NCI-H2171 (cell line): ENCODE measurements around the gene APCS.

Experiments
- DNase-seq: peaks from one replicate; lab custom pipeline; 2025; lab: John Stamatoyannopoulos, UW

The APCS gene, protein sequence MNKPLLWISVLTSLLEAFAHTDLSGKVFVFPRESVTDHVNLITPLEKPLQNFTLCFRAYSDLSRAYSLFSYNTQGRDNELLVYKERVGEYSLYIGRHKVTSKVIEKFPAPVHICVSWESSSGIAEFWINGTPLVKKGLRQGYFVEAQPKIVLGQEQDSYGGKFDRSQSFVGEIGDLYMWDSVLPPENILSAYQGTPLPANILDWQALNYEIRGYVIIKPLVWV

DNA sequence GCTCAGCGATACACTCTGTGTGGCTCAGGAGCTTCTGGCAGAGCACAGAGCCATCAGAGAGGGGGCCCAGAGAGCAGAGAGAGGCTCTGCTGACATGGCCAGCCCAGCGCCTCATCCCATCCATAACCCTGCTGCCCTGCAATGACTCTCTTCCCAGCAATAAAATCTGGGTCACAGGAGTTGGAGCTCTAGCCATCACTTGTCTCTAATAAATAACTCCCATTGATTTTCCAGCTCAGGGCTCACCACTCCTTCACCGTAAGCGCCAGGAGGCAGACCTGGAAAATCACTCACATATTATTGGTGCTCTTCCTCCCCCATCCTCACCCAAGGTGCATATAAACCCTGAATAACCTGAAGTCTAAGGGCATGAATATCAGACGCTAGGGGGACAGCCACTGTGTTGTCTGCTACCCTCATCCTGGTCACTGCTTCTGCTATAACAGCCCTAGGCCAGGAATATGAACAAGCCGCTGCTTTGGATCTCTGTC lies at the start of gene APCS:
APCS (plus strand) TSS at position 366 of the 491 bp plus-strand sequence; CDS start at position 462, 96 bp downstream.
- no peak for DNase-seq

DNA sequence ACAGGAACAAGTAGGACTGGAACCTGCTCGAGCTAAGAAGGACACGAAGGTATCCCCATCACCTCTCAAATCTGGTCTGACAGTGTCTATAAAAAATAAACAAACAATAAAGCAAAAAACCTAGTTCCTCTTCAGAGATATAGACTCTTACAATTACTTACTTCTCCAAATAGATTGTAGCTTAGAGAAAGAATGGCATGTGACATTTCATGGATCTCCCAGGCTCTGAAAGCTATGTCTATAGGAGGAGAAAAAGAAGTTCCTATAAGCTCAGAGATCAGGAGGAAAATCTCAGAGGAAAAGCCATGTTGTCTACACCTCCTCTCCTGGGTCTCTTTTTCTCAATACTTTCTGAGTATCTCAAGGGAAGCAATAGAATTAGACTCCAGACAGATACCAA lies 39.5 kb upstream of the APCS start:
- DNase-seq: no peak

DNA sequence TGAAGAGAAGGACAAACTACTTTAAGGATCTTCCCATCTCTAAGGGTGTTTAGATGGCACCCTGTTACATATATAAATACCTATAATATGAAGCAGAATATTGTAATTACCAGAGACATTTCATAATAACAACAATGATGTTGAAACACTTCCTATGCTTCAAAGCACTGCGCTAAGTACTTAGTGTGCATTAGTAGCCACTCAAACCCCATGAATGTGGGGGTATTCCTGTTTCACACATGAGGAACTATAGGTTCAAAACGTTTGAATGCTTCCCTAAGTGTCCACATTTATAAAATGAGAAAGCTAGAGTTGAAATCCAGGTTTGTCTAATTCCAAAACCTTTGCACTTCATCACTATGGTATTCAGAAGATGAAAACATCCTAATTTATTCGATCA lies 33.4 kb upstream of the APCS start:
- no peak for DNase-seq

DNA sequence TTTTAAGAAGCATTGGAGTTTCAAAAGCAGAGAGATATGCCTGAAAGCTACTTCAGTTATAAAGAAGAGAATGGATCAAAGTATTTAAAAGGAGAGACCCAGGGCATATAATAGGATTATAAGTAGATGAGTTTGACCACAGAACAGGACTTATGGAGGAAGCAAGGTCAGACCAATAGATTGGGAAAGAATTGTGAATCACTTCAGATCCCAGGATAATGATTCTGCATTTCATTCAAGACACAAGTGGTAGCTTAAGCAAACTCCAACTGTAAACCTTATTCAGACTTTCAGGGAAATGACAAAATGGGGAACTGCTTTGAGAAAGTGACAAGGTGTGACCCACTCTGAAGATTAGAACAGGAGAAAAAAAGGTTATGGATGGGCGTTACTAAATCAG lies 32.9 kb upstream of the APCS start:
- no peak for DNase-seq

DNA sequence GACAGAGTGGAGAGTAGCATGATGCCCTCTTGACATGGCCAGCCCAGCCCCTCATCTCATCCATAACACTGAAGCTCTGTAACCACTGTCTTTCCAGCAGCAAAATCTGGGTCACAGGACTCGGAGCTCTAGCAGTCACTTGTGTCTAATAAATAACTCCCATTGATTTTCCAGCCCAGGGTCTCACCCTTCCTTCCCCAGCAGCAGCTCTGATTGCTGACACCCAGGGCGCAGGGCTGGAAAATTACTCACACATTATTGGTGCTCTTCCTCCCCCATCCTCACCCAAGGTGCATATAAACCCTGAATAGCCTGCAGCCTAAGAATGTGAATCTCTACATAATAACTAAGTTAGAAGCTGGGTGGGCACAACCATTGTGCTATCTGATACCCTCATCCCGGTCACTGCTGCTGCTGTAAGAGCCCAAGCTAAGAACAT lies 30.7 kb upstream of the APCS start:
- no peak for DNase-seq

DNA sequence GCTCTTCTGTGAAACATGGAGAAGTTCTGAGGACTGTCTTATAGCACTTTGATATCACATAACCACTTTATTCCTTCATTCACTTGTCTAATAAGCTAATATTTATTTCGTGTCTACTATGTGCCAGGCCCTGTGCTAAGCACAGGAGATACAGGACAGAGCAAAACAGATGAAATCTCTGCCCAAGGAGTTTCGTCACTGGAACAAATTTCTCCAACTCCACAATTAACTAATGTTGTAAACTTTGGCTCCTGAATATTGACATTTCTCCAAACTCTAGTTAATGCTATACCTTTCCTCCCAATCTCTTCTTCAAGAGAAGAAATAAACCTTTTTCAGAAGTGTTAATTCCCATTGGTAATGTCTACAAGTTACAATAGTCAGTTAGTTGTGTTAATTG lies 27.0 kb upstream of the APCS start:
- DNase-seq: no peak

DNA sequence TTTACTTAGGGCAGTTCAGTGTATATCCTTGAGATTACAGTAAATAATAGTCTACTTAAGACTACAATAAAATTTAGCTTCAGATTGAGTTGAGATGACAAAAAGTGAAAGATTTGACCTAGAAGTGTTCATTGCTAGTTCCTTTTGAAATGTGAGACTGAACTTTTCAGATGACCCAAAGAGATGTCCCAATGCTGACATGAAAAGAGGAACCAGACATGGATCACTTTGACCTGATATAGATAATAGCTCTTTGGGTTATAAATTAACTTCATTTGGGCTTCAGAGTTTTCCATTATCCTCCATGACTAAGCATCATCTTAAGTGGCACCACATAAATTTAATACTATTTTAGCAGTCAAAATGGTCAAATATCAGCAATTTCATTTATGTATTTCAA lies 26.1 kb upstream of the APCS start:
- no peak for DNase-seq

DNA sequence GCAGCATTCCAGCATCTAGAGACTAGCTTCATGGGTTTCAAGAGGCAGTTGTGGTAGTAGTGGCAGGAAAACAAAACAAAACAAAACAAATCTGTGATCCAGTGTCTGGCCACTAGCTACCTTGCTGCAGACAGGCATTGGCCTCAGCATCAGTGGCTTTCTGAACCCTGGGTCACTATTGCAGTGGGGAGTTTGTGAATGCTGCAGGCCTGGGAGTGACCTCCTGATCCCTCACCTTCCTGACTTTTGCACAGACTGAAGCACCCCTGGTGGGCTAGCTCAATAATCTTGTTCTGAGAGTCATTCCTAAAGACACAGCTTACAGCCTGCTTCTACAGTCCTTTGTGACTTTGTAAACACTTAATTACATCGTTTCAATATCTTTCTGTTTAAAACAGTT lies 24.9 kb upstream of the APCS start:
- DNase-seq: no peak

DNA sequence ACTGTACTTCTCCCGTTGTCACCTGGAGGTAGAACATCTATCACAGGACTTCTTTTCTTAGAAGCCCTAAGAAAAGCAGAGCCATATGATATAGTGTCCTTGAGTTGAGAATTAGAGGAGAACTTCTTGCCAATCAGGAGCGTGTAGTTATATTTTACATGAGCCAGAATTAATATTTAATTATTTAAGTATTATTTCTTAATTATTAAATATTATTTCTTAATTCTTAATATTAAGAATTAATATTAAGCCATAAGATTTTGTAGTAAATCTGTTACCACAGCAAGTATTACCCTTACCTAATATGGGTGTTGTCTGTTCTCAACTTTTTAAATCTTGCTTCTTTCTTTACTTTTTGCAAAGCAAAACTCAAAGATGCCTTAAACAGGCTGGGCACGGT lies 10.2 kb upstream of the APCS start:
- no peak for DNase-seq

DNA sequence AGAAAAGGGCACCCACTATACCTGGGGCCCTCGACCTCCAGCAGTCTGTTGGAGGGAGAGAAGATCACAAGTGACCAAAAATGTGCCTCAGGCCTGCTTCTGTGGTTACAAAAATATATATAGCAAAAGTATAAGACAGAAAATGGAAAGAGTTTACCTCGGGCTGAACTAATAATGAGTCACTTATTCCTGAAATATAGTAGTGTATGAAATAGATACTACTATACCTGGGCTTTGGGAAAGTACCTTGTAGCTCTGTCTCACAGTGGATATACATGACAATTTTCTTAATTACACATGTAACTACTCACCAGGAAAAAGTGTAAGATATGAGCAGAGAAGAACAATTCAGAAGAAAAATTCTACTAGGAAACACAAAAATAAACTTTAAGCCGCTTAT lies 7.3 kb upstream of the APCS start:
- no peak for DNase-seq

DNA sequence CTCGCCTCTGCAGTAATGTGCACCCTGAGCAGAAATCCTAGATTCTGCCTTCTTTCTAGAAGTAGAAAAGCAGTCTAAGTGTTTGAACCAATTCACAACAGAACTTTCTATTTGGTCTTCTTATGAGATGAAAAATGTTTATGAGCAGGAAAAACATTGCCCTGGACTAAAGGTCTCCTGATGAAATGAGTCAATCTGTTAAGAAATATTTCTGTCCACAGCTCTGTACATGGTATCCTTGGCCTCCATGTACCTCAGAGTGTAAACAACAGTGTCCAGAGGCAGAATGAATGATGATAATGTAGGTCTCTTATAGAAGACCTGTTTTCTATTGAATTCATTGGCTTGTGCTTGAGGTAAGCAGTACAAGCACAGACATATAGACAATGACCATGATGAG lies 6.2 kb upstream of the APCS start:
- DNase-seq: no peak

DNA sequence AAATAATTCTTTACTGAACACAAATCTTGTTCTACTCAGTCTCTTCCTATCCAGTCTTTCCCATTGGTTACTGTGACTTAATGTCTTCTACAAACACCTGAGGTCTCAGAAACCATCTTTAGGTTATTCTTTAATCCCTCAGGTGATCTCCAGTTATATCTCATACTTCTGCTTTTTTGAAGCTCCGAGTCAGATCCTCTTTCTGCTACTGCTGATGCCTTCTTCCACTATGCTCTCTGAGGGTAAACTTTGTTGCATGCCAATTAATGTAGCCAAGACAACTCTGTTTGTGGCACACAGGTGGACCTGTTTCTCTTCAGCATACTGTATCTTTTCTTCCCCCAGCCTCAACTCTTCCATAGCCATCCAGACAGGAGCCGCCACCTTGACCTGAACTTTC lies 3.1 kb upstream of the APCS start:
- no peak for DNase-seq

DNA sequence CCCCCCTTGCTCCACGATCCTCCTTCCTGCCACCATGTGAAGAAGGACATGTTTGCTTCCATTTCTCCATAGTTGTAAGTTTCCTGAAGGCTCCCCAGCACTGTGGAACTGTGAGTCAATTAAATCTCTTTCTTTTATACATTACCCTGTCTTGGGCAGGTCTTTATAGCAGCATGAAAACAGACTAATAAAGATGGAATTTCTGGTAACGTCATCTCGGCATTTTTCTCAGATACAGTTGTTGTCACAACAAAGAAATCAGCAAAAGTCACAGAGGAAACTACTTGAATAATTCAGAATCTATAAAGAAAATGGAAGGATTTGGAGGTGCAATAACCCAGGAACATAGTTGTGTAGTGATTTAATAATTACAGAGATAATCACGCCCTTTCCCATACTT lies 4.4 kb downstream of the APCS start:
- no peak for DNase-seq

DNA sequence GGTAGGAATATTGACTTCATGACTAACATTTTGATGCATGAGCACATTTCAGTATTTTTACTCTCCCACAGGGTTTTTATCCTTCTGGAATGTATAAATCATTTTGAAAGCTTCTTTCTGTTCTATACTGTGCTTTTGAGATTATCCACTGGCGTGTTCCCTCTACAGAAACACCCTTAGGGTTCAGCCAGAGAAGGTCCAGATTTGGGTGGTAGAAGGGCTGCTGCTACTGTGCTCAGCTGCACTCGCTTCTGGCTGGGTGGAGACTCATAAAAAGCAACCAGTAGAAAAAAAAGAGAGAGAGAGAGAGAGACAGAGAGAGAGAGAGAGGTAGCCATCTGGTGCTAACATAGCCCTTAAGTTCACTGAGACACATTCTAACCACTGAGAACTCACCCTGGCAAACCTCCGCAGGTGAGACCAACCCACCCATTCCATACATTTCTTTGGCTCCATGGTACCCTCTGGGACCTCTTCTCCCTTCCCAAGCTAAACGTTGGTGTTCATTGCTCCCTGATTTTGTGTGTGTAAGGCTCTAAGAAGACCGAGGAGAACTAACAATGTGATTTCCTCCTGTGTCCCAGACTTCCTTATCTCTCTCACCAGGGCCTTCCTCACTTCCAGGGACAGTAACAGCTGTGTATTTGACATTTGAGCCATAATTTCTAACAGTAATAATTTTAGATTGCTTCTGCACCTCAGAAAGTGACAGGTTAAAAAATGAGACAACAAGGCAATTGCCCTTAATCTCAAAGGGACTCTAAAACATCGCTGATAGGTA lies 7.2 kb downstream of the APCS start:
- DNase-seq: no peak

DNA sequence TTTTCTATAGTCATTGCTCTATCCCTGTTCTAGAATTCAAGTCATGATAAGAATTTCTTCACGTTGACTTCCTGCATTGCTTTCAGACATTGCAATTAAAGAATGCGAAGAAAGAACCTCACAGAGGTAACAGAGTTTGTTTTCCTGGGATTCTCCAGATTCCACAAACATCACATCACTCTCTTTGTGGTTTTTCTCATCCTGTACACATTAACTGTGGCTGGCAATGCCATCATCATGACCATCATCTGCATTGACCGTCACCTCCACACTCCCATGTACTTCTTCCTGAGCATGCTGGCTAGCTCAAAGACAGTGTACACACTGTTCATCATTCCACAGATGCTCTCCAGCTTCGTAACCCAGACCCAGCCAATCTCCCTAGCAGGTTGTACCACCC lies 10.6 kb downstream of the APCS start:
- no peak for DNase-seq

DNA sequence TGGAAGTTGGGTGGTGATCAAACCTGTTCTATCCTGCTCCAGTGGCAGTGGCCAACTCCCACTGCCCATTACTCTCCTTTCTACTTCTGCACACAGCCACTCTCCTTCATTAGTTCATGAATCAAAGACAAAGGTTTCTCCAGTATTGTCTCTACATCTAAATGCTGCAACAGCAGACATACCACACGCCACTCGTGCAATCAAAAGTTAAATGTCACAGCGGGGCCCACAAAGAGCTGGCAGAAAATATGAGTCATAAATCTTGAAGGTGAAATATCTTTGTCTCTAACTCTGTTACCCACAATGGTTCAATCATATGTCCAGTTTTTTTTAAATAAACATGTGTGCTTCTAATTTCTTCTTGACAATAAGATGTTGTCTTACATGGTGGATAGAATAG lies 13.3 kb downstream of the APCS start:
- DNase-seq: no peak

DNA sequence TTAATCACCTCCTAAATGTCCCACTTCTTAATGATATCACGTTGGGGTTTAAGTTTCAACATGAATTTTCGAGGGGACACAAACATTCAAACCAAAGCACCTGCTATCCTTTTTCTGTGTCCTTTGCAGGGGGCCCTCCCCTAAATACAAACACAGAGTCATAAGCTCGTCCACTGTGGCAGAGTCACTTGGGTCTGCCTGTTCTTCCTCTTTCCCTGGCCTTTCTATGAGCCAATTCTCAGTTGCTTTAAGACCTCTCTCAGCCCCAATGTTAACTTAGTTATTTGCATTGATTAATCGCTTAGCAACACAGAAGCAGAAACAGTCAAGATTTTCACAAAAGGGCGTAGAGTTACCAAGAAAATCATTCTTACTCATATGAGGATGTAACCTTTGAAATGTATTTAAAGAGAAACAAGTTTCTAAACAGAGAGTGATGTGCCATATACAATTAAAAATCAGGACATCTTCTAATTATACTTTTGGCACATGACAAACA lies 14.9 kb downstream of the APCS start:
- DNase-seq: no peak

DNA sequence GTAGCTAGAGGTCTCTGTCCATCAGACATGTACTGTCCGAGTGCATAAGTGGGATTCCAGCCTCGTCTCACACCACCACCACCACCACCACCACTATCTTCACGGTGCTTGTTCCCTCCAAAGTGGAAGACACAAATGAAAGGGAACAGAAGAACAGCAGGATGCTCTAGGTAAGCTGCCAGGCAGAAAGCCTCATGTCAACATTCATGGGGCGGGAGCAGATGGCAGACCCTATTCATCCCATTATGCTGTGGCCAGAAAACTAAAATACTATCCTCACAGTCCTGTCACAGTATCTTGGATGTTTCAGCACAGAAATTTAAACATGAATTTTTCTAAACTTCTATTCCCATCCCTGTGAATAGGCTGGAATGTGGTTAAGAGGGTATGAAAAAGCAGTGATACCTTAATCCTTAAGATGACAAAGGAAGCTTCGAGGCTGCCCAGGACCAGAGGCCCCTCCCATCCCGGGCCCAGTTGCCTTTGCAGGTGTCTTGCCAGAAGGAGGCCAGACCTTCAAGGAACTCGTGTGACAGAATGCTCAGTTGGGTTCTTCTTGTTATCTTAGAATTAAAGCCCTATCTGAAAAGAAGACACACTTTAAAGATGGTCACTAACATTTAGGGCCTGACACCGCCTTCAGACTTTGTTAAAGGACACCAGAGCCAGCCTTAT lies 24.7 kb downstream of the APCS start:
- no peak for DNase-seq

DNA sequence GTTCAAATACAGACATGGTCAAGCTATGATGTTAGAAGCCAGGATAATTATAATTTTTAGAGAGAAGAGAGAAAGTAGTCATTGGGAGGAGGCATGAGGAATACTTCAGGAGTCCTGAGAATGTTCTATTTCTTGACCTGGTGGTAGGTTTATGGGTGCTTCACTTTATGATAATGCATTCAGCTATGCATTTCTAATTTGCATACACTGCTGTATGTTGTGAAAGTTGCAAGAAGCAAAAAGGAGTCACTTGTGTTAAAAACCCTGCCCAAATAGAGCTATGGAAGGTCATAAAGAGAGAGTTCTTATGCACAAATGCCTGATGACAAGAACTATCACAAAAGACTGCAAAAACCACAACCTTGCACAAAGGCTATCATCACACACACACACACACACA lies 45.3 kb downstream of the APCS start:
- no peak for DNase-seq
